PC-3 (cell line): Measurements from ENCODE around the gene AP2A1.

Experiments used
- CTCF ChIP-seq: fragments of 300-600 bp; sonication (generic); conservative IDR thresholded peaks from 2 replicates; pipeline ENCODE4 v1.5.1; 2017; ENCODE audit warnings: antibody characterized with exemption, low read depth, mild to moderate bottlenecking, low read length
- EZH2 ChIP-seq: fragments of 300-600 bp; sonication (generic); IDR thresholded peaks from one replicate; pipeline ENCODE4 v1.6.1; 2017; ENCODE audit warnings: antibody characterized with exemption, mild to moderate bottlenecking, low read length; ENCODE audit not compliant: unreplicated experiment

DNA sequence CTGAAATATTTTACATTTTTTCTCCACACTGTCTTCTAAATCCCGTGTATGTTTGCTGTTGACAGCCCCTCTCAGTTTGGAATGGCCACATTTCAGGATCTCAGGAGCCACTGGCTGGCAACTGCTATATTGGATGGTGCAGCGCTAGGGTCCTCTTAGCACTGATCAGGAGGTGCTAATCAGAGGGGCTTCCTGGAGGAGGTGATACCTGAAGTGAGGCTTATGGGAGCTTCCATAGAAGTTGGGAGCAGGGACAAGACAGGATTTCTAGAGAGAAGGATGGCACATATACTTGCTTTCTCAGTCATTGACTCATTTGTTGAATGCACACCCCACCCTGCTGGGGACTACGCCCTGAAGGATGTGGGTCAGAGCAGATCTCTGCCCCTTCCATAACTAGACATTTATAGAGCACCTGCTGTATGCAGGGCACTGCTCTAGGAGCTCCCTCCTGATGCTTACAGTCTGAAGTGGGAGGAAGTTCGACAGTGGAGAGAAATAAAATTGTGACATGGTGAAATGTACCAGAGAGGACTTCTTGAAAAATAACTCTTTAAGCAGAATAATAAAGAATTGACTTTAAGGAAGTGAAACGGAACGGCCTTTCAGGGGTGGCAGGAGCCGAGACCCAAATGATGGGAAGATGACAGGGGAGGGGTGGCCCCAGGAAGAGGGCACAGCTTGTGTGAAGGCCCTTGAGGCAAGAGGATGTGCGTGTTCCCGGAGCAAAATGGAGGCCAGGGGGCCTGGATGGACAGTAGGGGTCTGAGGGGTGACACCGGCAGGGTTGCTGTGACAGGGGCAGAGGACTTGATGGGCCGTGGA, 13.1 kb downstream of the AP2A1 start:
- no peak for TF ChIP-seq CTCF
- no peak for TF ChIP-seq EZH2
